ENCODE results near the gene MYO16.

Gene MYO16

GRCh38 chr13:108667205-108667604 is 37.8 kb downstream of the MYO16 start:
- no peak for DNase-seq

- no peak for DNase-seq
Observed at GRCh38 chr13:108669381-108669780, 40.0 kb downstream of the MYO16 start.

- no peak for DNase-seq
Observed at GRCh38 chr13:108674346-108674745, 44.9 kb downstream of the MYO16 start.

GRCh38 chr13:108674771-108675170 is 45.4 kb downstream of the MYO16 start:
- DNase-seq = no peak

DNA sequence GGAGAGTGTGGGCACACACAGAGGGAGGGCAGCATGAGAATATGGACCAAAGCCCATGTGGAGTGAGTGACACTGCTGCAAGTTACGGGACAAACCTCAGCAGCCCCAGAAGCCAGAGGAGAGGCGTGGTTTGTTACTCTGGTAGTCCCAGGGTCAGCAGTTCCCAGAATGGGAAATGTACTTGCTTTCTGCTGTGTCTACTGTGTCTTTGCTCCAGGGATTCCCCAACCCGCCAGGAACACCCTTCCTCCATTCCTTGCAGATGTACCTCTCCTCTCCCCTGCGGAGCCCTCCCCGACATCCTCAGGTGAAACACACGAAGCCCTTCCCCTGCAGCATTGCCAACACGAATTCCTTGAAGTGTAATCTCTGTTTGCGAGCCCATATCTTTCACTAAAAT is 47.2 kb downstream of the MYO16 start:
- no peak for DNase-seq

DNA sequence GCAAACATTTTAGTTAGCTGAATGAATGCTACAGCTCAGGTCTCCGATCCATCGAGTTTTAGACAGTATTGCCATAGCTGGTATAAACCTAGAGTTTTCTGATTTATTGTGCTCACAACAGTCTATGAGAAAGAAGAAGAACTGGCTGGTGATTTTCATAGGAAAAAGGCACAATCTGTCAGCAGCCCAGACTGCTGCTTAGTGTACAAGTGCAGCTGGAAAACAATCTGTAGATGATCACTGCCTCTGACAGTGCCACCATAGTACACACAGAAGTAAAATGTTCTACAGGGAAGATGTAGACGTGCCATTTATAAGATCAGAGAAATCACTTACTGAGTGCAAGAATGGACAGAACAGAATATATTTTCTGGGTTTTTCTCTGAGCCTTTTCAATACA is 48.4 kb downstream of the MYO16 start:
- DNase-seq = no peak

DNA sequence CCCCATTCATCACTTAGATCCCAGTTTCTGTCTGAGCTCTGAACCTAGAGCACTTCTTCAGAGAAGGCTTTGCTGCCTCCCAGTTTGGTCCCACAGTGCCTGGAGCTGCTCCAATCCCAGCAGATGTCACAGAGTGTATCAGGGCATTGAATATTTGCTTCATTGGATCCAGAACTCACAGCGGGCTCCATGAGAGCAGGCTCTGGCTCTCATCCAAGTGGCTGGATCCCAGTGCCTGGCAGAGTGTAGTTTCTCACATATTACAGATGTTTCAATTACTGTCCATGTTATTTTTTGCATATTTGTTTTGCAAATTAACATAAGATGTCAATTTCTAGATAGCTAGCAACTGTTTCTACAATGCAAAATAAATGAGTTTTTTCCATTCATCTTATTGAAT is 50.6 kb downstream of the MYO16 start:
- no peak for DNase-seq

DNA sequence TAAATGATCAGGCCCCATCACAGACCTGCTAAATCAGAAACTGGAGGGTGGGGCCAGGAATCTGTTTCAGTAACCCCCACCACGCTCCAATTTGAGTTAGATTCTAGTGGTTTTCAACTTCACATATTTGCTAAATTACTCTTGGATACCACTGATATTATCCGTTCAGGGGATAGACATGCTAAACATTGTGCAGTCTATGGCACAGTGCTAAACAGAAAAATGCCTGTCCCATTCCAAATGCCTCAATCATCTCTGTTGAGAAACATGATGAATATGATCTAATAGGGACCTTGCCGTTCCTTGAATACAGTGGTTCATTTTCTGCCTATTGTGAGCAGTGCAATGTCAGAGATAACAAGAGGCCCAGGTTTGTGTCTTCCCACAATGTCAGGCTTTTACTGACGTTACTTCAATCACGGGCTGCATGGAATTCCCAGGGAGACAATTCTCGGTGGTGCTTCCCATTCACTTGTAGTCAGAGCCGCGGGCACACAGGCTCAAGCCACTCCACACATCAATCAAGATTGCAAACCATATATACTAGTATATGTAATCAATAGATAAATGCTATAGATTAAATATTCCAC is 52.7 kb downstream of the MYO16 start:
- no peak for DNase-seq

DNA sequence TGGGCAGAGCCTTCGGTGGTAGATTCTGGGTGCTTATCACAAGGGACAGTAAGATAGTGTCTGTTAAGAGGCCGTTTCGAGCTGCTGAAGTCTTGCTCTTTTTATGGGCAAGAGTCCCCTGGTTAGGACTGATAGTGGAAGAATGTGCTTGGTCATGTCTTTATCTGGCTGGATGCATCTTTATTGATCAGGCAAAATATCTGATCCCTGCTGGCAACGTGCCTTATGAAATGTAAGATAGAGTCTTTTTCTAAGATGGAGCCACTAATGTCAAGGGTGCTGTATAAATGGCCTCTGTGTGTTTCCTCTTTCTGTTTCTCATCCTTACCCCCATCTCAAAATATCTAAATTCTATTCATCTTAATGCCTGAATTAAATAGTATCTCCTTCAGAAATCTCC is 53.3 kb downstream of the MYO16 start:
- DNase-seq = no peak

DNA sequence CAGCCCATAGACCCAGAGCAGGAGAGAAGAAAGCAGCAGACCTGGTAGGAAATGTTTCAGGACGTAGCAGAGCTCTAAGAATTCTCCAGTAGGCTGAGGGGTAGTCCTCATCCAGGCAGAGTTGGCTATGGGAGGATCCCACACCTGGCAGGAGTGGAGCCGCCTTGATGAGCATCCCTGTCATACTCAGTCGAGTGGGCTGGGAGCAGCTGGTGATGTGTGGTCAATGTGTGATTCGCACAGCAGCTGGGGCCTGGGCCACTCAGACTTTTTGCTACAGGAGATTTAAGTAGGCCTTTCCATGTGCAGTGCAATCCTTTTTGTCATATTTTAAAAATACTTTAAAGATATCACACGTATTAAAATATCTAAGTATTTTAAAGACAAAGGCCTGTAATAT is 56.6 kb downstream of the MYO16 start:
- DNase-seq = no peak

GRCh38 chr13:108690726-108691125 is 61.3 kb downstream of the MYO16 start:
- no peak for DNase-seq

DNA sequence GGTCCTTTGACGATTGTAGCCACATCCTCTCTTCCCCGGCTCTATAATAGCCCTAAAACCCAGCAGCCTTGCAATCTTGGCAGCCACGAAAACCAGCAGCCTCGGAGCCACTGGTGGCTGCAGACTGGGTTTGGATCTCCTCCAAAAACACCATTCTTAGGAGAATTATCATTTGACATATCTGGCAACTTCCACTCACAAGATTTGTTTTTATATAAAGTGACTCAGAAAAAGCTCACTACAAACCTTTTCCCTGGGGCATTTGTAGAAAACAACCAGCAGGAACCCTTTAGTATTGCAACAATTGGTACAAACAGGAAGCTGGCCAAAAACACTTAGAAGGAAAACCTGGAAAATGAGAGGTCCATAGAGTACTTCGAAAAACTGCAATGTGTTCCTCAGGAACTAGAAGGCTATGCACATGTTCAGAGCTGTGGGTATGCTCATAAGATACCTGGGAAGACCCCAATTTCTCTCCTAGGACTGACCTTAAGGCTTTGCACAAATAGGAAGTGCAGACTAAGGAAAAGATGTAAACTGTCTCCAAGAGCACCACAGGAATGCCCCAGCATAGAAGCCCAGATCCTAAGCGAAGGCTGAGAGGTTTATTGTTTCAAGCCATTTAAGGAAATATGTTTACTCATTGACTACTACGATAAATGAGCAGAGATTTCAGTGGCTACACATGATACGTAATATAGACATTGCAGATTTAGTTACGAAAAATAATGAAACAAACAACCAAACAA is 71.2 kb downstream of the MYO16 start:
- no peak for DNase-seq

DNA sequence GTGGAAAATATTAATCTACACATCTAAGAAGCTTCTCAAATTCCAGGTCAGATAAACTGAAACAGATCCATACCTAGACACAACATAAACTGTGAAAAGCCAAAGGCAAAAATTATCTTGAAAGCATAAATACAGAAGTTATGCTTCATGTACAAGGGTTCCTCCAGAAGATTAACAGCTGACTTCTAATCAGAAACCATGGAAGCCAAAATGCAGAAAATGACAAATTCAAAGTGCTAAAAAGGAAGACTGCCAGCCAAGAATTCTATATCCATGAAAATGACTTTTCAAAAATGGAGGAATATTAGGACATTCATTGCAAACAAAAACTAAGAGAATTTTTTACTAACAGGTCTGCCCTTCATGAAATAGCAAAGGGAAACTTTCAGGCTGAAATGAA is 72.8 kb downstream of the MYO16 start:
- no peak for DNase-seq

- no peak for DNase-seq
Observed at GRCh38 chr13:108705031-108705430, 75.6 kb downstream of the MYO16 start.

GRCh38 chr13:108707584-108707983 is 78.2 kb downstream of the MYO16 start:
- DNase-seq = no peak

DNA sequence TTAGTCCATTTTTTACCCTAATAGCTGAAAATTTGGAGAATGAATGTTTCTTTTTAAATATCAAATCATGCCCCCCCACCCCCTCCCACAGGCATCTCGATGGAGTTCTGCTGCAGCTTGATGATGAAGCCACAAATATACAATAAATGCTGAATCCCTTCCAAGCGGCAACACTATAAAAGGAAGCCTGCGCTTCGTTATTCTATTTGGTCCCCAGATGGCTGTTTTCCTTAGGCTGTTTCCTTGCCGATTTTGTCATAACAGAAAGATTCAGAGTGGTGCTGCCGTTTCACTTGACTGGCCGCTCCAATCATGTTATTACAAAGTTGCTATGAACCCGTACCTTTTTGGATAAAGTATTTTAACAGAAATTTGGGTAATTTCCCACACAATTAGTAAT is 79.5 kb downstream of the MYO16 start:
- no peak for DNase-seq

- no peak for DNase-seq
Observed at GRCh38 chr13:108711386-108711785, 82.0 kb downstream of the MYO16 start.

- DNase-seq = no peak
Observed at GRCh38 chr13:108725471-108725870, 96.1 kb downstream of the MYO16 start.

DNA sequence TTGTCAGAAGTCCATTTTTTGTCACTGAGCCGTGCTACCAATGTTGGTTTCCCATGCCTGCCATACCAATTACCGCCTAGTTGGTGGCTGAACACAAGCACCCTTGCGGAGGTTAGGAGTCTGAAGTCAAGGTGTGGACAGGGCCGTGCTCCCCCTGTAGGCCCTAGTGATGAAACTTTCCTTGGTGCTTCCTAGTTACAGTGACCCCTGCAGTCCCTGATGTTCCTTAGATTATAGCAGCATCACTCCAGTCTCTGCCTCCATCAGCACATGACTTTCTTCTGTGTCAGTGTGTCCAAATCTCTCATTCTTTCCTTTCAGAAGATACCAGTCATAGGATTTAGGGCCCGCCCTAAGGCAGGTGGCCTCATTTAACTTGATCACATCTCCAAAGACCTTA is 99.0 kb downstream of the MYO16 start:
- DNase-seq = no peak

DNA sequence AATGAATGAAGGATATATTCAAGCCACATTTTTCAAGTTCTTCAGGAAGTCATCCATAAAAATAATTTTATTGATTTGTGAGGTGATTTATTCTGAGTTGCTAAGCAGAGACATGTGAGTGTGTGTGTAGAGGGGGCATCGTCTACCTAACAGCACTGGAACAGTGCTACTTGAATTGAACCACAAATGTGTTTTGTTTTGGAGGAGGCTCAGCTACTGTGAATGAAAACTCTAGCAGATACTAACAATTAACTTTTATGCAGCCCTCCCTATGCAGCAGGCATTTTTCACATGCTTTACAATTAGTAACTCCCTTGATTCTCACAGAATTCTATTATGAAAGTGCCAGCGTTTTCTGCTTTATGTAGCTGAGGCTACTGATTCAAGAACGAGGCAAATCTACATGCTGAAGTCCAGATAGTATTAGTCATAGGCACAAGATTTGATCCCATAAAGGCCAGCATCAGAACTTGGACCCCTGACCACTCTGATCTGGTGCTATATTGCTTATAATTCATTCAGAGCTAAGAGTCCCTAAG is 103.7 kb downstream of the MYO16 start:
- DNase-seq = no peak

DNA sequence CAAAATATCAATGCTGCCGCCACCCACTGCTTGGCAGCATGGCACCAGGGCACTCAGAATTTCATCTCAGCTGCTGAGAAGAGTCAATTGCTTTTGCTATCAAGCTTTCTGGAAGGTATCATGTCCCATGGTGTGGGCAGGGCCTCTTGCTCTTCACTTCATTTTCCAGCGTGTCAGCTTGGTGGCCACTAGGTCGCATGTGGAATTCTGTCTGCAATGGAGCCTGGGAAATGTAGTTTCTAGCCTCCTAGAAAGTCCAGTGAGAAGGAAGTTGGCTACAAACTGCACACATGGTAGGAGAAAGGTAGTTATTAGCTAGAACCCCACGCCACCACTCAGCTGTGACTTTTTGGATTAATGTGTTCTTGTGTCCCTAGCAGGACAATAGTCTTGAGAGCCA is 105.3 kb downstream of the MYO16 start:
- DNase-seq = no peak

GRCh38 chr13:108741930-108742329 is 112.5 kb downstream of the MYO16 start:
- DNase-seq = no peak

DNA sequence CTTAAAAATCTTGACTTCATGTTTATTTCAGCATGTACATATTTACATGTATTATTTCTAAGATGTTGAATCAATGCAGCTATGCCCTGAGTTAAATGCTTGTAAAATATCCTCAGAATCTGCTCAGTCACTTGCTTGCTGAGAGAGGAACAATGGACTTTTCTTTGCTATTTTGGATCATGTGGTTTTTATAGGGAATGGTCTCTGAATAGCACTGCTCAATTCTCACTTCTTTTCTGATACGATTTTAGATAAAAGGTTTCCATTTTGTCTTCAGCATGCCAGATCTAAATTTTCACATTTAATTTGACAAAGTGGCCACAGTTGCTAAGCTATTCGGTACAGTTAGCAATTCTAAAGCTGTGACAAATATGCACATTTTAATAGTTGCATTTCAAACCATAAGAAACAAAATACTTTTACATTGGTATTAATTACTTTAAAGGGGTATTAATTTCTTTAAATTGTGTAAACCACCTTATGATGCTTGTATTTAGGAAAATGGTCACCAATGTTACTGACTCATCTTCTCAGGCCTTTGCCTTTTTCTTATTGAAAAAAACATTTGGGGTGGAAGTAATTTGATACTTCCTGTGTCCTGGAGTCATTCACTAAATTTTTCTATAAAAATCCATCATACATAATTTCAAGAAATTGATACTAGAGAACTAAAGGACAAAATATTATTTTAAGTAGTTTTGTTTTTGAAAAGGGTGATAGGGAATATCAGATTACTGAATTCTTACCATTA is 113.5 kb downstream of the MYO16 start:
- DNase-seq = no peak

DNA sequence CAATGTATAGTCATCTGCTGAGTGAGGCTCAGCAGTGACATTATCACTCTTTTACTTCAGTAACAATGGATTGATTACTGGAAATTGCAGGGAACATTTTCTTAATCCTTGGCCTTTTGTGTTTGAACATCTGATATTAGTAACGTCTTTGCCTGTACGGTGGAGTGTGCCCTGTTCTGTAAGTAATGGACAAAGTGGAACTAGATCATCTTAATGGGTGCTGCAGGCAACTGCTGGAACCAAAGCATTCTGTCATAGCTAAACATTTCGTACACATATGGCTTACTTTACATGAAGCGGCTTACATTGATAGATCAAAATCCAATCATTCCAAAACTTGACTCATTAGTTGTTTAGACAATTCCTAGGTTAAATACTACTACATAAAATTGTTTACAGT is 114.1 kb downstream of the MYO16 start:
- DNase-seq = no peak

Data from activated CD4-positive, alpha-beta T cell treated with anti-CD3 and anti-CD28 coated beads, Interleukin-10, Interleukin-2, amounts not matched to agents 100 ng/mL and 50 ng/mL, durations not matched to agents 16 hours and 8 hours (primary cell).